Suprapubic skin (tissue), 4 donors: Measurements from ENCODE around the gene TMEM17. TPM values are rescaled to one million over a fixed set of nuclear protein-coding genes. Genes with fewer than 3 reads are reported as not detected.

Source experiments
- DNase-seq, 2 donors: peaks; one replicate each; pipeline ENCODE4 v3.0.0-alpha.2; 2019; ENCODE audit warnings: low spot score in 2 of 2
- H3K27ac ChIP-seq: fragments of 200-600 bp; sonication (generic); one replicate; pipeline ENCODE4 v1.5.1; 2019
- H3K27me3 ChIP-seq: fragments of 200-600 bp; sonication (generic); one replicate; pipeline ENCODE4 v1.5.1; 2019
- H3K36me3 ChIP-seq: fragments of 200-600 bp; sonication (generic); one replicate; pipeline ENCODE4 v1.5.1; 2019
- H3K4me1 ChIP-seq: fragments of 200-600 bp; sonication (generic); one replicate; pipeline ENCODE4 v1.5.1; 2019
- H3K4me3 ChIP-seq: fragments of 200-600 bp; sonication (generic); one replicate; pipeline ENCODE4 v1.5.1; 2019; ENCODE audit warnings: mild to moderate bottlenecking
- H3K9me3 ChIP-seq: fragments of 200-600 bp; sonication (generic); one replicate; pipeline ENCODE4 v1.5.1; 2019
- EP300 ChIP-seq: sonication (generic); formaldehyde crosslinking; IDR thresholded peaks from one replicate; pipeline ENCODE4 v1.6.1; 2017; ENCODE audit warnings: antibody characterized with exemption
- POLR2A ChIP-seq, 2 donors: fragments of 450-650 bp; IDR thresholded peaks; one replicate each; pipeline ENCODE4 v1.6.1; 2017; ENCODE audit warnings: antibody characterized with exemption in 2 of 2, mild to moderate bottlenecking in 2 of 2, moderate library complexity in 2 of 2
- POLR2AphosphoS5 ChIP-seq, 3 donors: sonication (generic); formaldehyde crosslinking; IDR thresholded peaks; one replicate each; pipeline ENCODE4 v1.6.1; 2017; ENCODE audit warnings: antibody characterized with exemption in 3 of 3
- WGBS: methylation state at CpG from one replicate; pipeline ENCODE4 v1.1.5; 2018; 5-methylcytosine and 5-hydroxymethylcytosine counted together
- total RNA-seq, 4 donors: library from RNA; depleted of rRNA; stranded (reverse); fragments of >200 nt; gene quantifications; one replicate each; pipeline ENCODE4 v1.1.0, GENCODE V29; 2016
- TF ChIP-seq, protein P1 (sequence below), 2 donors: fragments of 200-600 bp in 1 of 2; fragments of 450-650 bp in 1 of 2; sonication (generic) in 1 of 2; IDR thresholded peaks; one replicate each; pipeline ENCODE4 v1.5.1; 2016 to 2019; ENCODE audit warnings: antibody characterized with exemption in 2 of 2, mild to moderate bottlenecking in 1 of 2, moderate library complexity in 1 of 2

The TMEM17 gene, protein sequence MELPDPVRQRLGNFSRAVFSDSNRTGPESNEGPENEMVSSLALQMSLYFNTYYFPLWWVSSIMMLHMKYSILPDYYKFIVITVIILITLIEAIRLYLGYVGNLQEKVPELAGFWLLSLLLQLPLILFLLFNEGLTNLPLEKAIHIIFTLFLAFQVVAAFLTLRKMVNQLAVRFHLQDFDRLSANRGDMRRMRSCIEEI
- total RNA-seq = 1 to 10 TPM; 1.1 to 6.1 (median 2.0) TPM

DNA sequence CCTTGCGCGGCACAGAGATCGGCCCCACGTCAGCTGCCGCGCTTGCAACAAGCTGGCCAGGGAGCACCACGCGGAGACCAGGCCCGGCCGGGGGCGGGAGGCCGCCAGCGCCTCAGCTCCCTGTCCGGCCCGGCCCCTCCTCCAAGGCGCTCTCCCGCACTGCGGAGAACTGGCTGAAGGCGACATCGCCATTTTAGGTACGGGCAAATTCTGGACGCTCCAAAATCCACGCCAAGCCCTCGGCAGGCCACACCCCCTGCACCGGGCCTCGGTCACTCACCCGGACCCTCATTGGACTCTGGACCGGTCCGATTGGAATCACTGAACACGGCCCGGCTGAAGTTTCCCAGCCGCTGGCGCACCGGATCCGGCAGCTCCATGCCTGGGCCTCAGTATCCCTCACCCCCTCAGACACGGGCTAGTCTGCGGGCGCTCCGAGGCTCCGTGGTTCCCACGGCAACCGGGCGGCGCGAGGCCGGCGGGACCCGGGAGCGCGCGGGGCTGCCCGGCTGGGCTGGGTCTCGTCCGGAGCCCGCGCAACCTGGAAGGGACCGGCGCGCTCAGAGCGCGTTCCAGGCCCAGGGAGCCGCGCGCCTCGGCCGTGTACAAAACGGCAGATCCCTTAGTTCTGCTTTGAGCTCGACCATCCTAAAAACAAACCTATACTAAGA is at the start of gene TMEM17:
TMEM17 (minus strand) TSS at position 446 of the 671 bp plus-strand sequence; CDS start at position 380, 66 bp downstream.
- Histone ChIP-seq H3K4me3 (peak within 1 kb of the TSS; percentile 58), H3K27ac (peak within 1 kb of the TSS; percentile 92), H3K36me3 (peaks cover 6% of the 10 kb centered on the region), H3K27me3 (no peaks in the 10 kb centered on the region), H3K9me3 (no peaks in the 10 kb centered on the region), H3K4me1 (peaks cover 15% of the 10 kb centered on the region)
- under 1% methylated on average over 34 of the region's 68 CpGs for WGBS
- TF ChIP-seq POLR2AphosphoS5 (IDR thresholded peaks at IDR 0.05) = peak in 2 of 3 donors; percentile 53 to 85
- no peak for TF ChIP-seq EP300
- TF ChIP-seq, protein P1, sequence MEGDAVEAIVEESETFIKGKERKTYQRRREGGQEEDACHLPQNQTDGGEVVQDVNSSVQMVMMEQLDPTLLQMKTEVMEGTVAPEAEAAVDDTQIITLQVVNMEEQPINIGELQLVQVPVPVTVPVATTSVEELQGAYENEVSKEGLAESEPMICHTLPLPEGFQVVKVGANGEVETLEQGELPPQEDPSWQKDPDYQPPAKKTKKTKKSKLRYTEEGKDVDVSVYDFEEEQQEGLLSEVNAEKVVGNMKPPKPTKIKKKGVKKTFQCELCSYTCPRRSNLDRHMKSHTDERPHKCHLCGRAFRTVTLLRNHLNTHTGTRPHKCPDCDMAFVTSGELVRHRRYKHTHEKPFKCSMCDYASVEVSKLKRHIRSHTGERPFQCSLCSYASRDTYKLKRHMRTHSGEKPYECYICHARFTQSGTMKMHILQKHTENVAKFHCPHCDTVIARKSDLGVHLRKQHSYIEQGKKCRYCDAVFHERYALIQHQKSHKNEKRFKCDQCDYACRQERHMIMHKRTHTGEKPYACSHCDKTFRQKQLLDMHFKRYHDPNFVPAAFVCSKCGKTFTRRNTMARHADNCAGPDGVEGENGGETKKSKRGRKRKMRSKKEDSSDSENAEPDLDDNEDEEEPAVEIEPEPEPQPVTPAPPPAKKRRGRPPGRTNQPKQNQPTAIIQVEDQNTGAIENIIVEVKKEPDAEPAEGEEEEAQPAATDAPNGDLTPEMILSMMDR (IDR thresholded peaks at IDR 0.05) = no peak
- peak; percentile 93 for DNase-seq

DNA sequence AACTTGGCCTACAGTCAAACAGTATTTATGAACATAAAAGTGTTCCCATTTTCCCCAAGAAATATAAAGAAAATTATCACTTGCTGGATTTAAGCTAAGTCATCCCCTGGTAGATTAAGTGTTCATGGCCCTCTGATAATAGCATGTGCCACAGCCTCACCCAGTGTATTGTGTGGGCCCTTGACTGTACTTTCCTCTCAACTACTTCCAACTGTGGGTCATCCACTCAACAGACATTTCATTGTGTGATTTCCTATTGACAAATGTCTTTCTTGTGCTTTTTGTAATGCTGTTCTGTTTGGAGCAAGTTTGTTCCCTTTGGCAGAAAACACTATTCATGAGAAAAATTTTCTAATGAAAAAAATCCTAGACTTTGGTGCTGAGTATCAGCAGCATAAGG is 48.4 kb upstream of the TMEM17 start:
- Histone ChIP-seq H3K9me3 (no peaks in the 10 kb centered on the region), H3K27ac (no peak overlapping the region), H3K36me3 (no peaks in the 10 kb centered on the region), H3K4me1 (no peaks in the 10 kb centered on the region), H3K4me3 (no peak overlapping the region), H3K27me3 (no peaks in the 10 kb centered on the region)
- TF ChIP-seq, protein P1 (IDR thresholded peaks at IDR 0.05) = no peak
- TF ChIP-seq POLR2AphosphoS5 (IDR thresholded peaks at IDR 0.05) = no peak
- no peak for TF ChIP-seq EP300
- TF ChIP-seq POLR2A (IDR thresholded peaks at IDR 0.05) = no peak
- no peak for DNase-seq

DNA sequence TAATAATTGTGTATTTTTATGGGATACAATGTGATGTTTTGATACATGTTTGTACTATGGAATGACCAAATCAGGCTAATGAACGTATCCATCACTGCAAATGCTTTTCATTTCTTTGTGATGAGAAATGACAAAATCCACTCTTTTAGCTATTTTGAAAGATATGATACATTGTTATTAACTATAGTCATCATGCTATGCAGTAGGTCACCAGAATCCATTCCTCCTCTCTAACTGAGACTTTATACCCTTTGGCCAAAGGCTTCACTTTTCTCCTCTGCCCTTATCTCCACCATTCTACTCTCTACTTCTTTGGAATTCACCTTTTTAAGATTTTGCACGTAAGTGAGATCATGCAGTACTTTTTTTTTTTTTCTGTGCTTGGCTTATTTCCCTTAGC is 44.5 kb upstream of the TMEM17 start:
- 90% methylated on average over 2 of the region's 2 CpGs for WGBS

DNA sequence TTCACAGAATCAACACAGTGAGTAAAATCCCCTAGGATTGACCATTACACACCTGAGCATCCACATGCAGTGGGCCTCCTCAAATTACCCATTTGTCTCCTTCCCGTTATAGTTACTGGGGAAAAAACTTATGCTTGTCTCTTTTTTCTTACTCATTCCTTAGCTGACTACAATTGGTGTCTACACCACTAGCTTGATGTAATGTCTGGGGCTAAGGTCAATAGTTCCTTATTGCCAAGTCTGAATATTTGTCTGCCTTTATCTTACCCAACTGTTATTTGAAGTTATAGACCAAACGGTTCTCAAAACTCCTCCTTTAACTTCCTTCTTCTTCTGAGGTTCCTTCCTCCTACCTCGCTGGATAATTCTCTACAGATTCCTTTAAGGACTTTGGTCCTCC is 41.9 kb upstream of the TMEM17 start:
- DNase-seq = no peak
- Histone ChIP-seq H3K4me3 (no peak overlapping the region), H3K27me3 (no peaks in the 10 kb centered on the region), H3K27ac (no peak overlapping the region), H3K36me3 (no peaks in the 10 kb centered on the region), H3K9me3 (no peaks in the 10 kb centered on the region), H3K4me1 (no peaks in the 10 kb centered on the region)
- 80% methylated on average over 3 of the region's 3 CpGs for whole genome bisulfite sequencing
- TF ChIP-seq, protein P1 (IDR thresholded peaks at IDR 0.05) = no peak

More for the DNA sequence above, 44.5 kb upstream of the TMEM17 start:
- no peaks in the 10 kb centered on the region for H3K27me3 ChIP-seq
- no peaks in the 10 kb centered on the region for H3K9me3 ChIP-seq
- TF ChIP-seq POLR2AphosphoS5 (IDR thresholded peaks at IDR 0.05) (no peak), POLR2A (IDR thresholded peaks at IDR 0.05) (no peak), EP300 (no peak)
- TF ChIP-seq, protein P1 (IDR thresholded peaks at IDR 0.05) = no peak
- no peak for DNase-seq
- no peak overlapping the region for H3K27ac ChIP-seq
- no peaks in the 10 kb centered on the region for H3K36me3 ChIP-seq
- no peak overlapping the region for H3K4me3 ChIP-seq
- H3K4me1 ChIP-seq = no peaks in the 10 kb centered on the region

DNA sequence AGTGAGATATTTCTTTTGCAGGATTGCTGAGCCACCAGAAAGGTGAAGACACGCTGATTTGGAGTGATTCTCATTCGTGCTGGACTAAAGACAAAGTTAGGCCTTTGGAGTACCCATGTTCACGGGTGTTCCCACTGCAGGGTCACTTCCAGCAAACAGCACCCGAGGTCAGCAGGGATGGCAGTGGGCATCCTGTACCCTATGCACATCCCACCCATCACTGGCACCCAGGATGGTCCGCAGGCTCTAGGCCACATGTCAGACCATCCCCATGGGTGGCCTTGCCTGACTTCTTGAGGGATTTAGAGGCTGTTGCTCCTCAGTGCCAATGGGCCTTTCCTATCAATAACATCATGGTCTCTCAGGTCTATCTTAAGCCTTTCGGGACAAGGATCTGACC is 39.3 kb upstream of the TMEM17 start:
- no peak for DNase-seq
- no peaks in the 10 kb centered on the region for H3K36me3 ChIP-seq
- H3K4me1 ChIP-seq = no peaks in the 10 kb centered on the region
- H3K27me3 ChIP-seq = no peaks in the 10 kb centered on the region
- WGBS = 97% methylated on average over 5 of the region's 6 CpGs
- no peaks in the 10 kb centered on the region for H3K9me3 ChIP-seq
- H3K4me3 ChIP-seq = no peak overlapping the region
- TF ChIP-seq EP300 (no peak), POLR2A (IDR thresholded peaks at IDR 0.05) (no peak), POLR2AphosphoS5 (IDR thresholded peaks at IDR 0.05) (no peak)
- TF ChIP-seq, protein P1 (IDR thresholded peaks at IDR 0.05) = no peak
- H3K27ac ChIP-seq = no peak overlapping the region
